Activated B cell treated with CpG ODN at 0.5 μM for 24 hours (primary cell): ENCODE data around the gene DDI2. TPM values are rescaled to one million over a fixed set of nuclear protein-coding genes. Genes with fewer than 3 reads are reported as not detected.

Experiments used
- ATAC-seq: fragments of 200-7000 bp; cut with Tn5 transposase; one replicate; pipeline ENCODE4 v1.10.0; 2021; ENCODE audit warnings: low read depth, mild to moderate bottlenecking, moderate library complexity
- CTCF ChIA-PET: fragments of 350-600 bp; sonication (Branson Sonifier 250); formaldehyde crosslinking; loops from one replicate; lab custom pipeline; 2021; ENCODE audit warnings: antibody characterized with exemption; lab: Charles Lee
- POLR2A ChIA-PET: fragments of 350-600 bp; sonication (Branson Sonifier 250); formaldehyde crosslinking; loops from one replicate; lab custom pipeline; 2021; ENCODE audit warnings: antibody characterized with exemption; lab: Charles Lee
- DNase-seq: peaks from one replicate; pipeline ENCODE4 v3.0.0; 2022
- H3K27ac Mint-ChIP-seq: one replicate; pipeline ENCODE4 v1.8.0; 2020; ENCODE audit warnings: mixed read lengths
- H3K27me3 Mint-ChIP-seq: one replicate; pipeline ENCODE4 v1.8.0; 2021; ENCODE audit warnings: mixed read lengths
- H3K36me3 Mint-ChIP-seq: one replicate; pipeline ENCODE4 v1.8.0; 2021; ENCODE audit warnings: low read depth, mixed read lengths
- H3K4me1 Mint-ChIP-seq: one replicate; pipeline ENCODE4 v1.8.0; 2021; ENCODE audit warnings: mixed read lengths
- H3K4me3 Mint-ChIP-seq: one replicate; pipeline ENCODE4 v1.8.0; 2020; ENCODE audit warnings: mild to moderate bottlenecking, mixed read lengths
- H3K9me3 Mint-ChIP-seq: one replicate; pipeline ENCODE4 v1.8.0; 2020; ENCODE audit warnings: mixed read lengths
- CTCF ChIP-seq: fragments of 200-600 bp; IDR thresholded peaks from one replicate; pipeline ENCODE4 v1.8.0; 2022; ENCODE audit warnings: antibody characterized with exemption, mild to moderate bottlenecking
- intact Hi-C: fragments of 100-400 bp; cut with micrococcal nuclease; formaldehyde crosslinking; loops from one replicate; pipeline ENCODE4 v1.15.1; 2024
- total RNA-seq: library from RNA; stranded (reverse); gene quantifications from 2 replicates; pipeline ENCODE4 v1.2.3, GENCODE V29; 2022

The DDI2 gene
- total RNA-seq, 1 donor from 2014 or later = 59.1 TPM

DNA sequence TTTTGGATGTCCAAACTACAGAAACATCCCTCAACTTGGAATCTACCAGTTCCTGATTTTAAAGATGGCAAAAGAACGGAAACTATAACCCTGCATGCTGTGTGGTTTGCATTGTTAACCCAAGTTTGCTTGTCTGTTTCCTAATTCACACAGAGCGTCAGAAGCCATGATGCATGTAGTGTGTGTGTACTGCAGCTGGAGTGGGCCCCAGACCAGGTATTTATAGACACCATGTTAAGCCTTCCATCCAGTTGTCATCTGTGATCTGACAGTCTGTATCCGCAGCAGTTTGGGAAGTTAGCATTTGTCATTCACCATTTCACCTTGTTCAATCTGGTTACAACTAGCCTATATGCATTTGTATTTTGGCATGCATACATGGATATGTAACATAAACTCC is 39.2 kb downstream of the DDI2 start:
- ATAC-seq (no peak), DNase-seq (no peak)
- TF ChIP-seq CTCF = no peak
- no peaks in the 10 kb centered on the region for H3K27me3 Mint-ChIP-seq
- CTCF ChIA-PET = no interaction called here
- peaks cover 77% of the 10 kb centered on the region for H3K36me3 Mint-ChIP-seq
- no peak overlapping the region for H3K4me3 Mint-ChIP-seq
- intact Hi-C loops = loop anchor here (5.0 kb wide), 2 partner anchors 34 to 86 kb away; partner anchors contain the start of gene TMEM82
- POLR2A ChIA-PET = no interaction called here
- H3K4me1 Mint-ChIP-seq = peaks cover 3% of the 10 kb centered on the region
- H3K9me3 Mint-ChIP-seq = no peaks in the 10 kb centered on the region
- no peak overlapping the region for H3K27ac Mint-ChIP-seq

- DNase-seq (no peak), ATAC-seq (no peak)
- peaks cover 76% of the 10 kb centered on the region for H3K36me3 Mint-ChIP-seq
- no peaks in the 10 kb centered on the region for H3K9me3 Mint-ChIP-seq
- no peak overlapping the region for H3K27ac Mint-ChIP-seq
- POLR2A ChIA-PET = no interaction called here
- H3K27me3 Mint-ChIP-seq = no peaks in the 10 kb centered on the region
- intact Hi-C loops = loop anchor here (5.0 kb wide), 2 partner anchors 35 to 85 kb away; partner anchors contain the start of gene TMEM82
- H3K4me1 Mint-ChIP-seq = peaks cover 3% of the 10 kb centered on the region
- no peak overlapping the region for H3K4me3 Mint-ChIP-seq
- TF ChIP-seq CTCF = no peak
- CTCF ChIA-PET = no interaction called here
Measured at GRCh38 chr1:15657021-15657420, 39.8 kb downstream of the DDI2 start.

- peaks cover 3% of the 10 kb centered on the region for H3K4me1 Mint-ChIP-seq
- CTCF ChIA-PET = no interaction called here
- POLR2A ChIA-PET = interaction anchor here (0.6 kb wide), 1 partner anchor 20 kb away, joined by 3 read pairs; no protein-coding TSS in a partner anchor
- H3K27me3 Mint-ChIP-seq = no peaks in the 10 kb centered on the region
- H3K4me3 Mint-ChIP-seq = no peak overlapping the region
- H3K36me3 Mint-ChIP-seq = peaks cover 73% of the 10 kb centered on the region
- DNase-seq = no peak
- TF ChIP-seq CTCF = no peak
- intact Hi-C loops = loop anchor here (5.0 kb wide), 1 partner anchor 37 kb away; no protein-coding TSS in a partner anchor
- no peak for ATAC-seq
- no peaks in the 10 kb centered on the region for H3K9me3 Mint-ChIP-seq
- peak overlapping the region; percentile 5 for H3K27ac Mint-ChIP-seq
Measured at GRCh38 chr1:15660151-15660550, 42.9 kb downstream of the DDI2 start.

DNA sequence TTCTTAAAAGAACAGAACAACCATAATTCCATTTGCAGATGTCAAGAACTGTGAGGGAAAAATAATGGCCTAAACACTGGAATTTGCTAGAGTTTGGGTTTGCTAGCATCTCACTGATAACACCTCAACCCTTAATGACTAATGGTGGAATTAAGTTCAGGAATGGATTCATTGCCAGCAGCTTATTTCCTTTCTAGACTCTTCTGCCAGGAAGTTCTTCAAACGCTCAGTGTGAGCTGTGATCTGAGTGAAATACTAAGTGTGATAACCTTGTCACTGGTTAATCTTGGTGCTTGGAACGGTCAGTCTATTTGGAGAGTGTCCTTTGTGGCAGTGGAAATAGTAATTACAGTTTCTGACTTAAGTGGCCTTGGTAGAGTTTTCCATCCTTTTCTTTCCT is 45.2 kb downstream of the DDI2 start:
- Mint-ChIP-seq H3K9me3 (no peaks in the 10 kb centered on the region), H3K27ac (no peak overlapping the region), H3K27me3 (no peaks in the 10 kb centered on the region), H3K4me1 (peaks cover 3% of the 10 kb centered on the region), H3K4me3 (no peak overlapping the region), H3K36me3 (peaks cover 58% of the 10 kb centered on the region)
- TF ChIP-seq CTCF = no peak
- DNase-seq (no peak), ATAC-seq (no peak)
- intact Hi-C loops = loop anchor here (5.0 kb wide), 1 partner anchor 35 kb away; no protein-coding TSS in a partner anchor
- ChIA-PET POLR2A (no interaction called here), CTCF (no interaction called here)

DNA sequence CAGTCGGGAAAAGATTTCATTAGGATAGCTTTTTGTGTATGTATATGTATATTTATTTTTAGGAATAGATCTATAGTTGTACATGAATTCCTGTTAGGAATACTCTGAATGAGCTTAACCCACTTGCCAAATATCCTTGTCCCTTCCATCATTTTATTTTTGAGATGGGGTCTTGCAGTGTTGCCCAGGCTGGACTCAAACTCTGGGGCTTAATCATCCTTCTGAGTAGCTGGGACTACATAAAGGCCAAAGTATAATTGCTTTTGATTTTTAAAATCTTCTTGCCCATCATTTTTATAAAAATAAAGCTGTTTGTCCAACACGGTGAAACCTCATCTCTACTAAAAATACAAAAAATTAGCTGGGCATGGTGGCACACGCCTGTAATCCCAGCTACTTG is 46.7 kb downstream of the DDI2 start:
- POLR2A ChIA-PET = interaction anchor here (0.7 to 1.0 kb wide), 2 partner anchors 9 to 13 kb away, joined by 3 to 4 read pairs; no protein-coding TSS in a partner anchor

More for the DNA sequence above, 46.7 kb downstream of the DDI2 start:
- Mint-ChIP-seq H3K27ac (no peak overlapping the region), H3K4me1 (peaks cover 3% of the 10 kb centered on the region), H3K36me3 (peaks cover 48% of the 10 kb centered on the region), H3K27me3 (no peaks in the 10 kb centered on the region), H3K4me3 (no peak overlapping the region), H3K9me3 (no peaks in the 10 kb centered on the region)
- no peak for ATAC-seq
- no peak for TF ChIP-seq CTCF
- DNase-seq = no peak
- CTCF ChIA-PET = interaction anchor here (0.6 to 0.7 kb wide), 2 partner anchors 13 to 18 kb away, joined by 3 read pairs; no protein-coding TSS in a partner anchor
- intact Hi-C loops = loop anchor here (5.0 kb wide), 1 partner anchor 33 kb away; no protein-coding TSS in a partner anchor
